ENCODE results near the gene HSD17B12. TPM values are rescaled to one million over a fixed set of nuclear protein-coding genes. Genes with fewer than 3 reads are reported as not detected.
"Not testable (repeated sequence)": the region's sequence is repeated elsewhere in the genome, so short reads cannot be mapped to it uniquely, and the experiment has no call there.

Gene HSD17B12
- polyA plus RNA-seq, 1 donor (not counting 4 experiments of a cell fraction or from before 2014, with no cell fraction given) = 105 TPM

DNA sequence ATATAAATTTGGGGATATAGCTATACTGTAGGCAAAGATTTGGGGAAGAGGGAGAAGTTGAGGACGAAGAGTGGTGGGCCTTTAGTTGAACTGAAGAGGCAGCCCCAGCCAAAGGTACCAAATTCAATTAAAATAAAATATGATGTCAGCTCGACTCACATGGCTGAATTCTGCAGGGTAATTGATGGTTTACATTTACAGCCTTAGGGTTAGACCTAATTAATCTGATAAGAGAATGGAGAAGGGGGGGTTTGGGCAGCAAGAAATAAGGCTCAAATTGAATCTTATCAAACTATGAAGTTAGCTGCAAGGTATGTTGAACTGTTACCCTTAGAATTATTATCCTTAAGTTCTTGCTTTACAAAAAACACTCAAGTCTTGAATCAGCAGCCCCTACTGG, 3.6 kb upstream of the HSD17B12 start:
- no peaks in the 10 kb centered on the region for H3K9me3 ChIP-seq (ENCODE audit: control insufficient read depth, low read depth, low read length)
- FAIRE-seq = no peak
- dilution Hi-C loops (cut with MboI; ENCODE audit: extremely low pct_ligation_motif_present, low sequenced_read_pairs) = no loop called here
- H3K79me2 ChIP-seq (ENCODE audit: control insufficient read depth, insufficient read depth, low read length) = peaks cover 11% of the 10 kb centered on the region
- no peak overlapping the region for H3K4me3 ChIP-seq (ENCODE audit: control insufficient read depth in 2 of 3, extremely low read depth in 1 of 3, insufficient read depth in 2 of 3, low read depth in 1 of 3, low read length in 3 of 3)
- no peak overlapping the region for H3K9ac ChIP-seq (ENCODE audit: control insufficient read depth, extremely low read depth, insufficient read depth, low read length)
- no peaks in the 10 kb centered on the region for H3K36me3 ChIP-seq (ENCODE audit: control insufficient read depth in 2 of 2, extremely low read depth in 1 of 2, insufficient read depth in 2 of 2, low read length in 2 of 2)
- DNase-seq (ENCODE audit: low read depth, low spot score) = no peak
- H3K4me1 ChIP-seq (ENCODE audit: control insufficient read depth, extremely low read depth, insufficient read depth, low read length) = peaks cover 2% of the 10 kb centered on the region
- no peaks in the 10 kb centered on the region for H3K9me1 ChIP-seq (ENCODE audit: control insufficient read depth, extremely low read depth, insufficient read depth, low read length)
- H2AFZ ChIP-seq (ENCODE audit: control insufficient read depth, low read length) = no peak overlapping the region
- no peaks in the 10 kb centered on the region for H4K20me1 ChIP-seq (ENCODE audit: control insufficient read depth, extremely low read depth, insufficient read depth, low read length)
- H3K27ac ChIP-seq (ENCODE audit: control insufficient read depth, insufficient read depth, low read length) = no peak overlapping the region
- TF ChIP-seq EZH2 (IDR thresholded peaks at IDR 0.05; ENCODE audit: low read length) (no peak), CTCF (optimal IDR thresholded peaks at IDR 0.05 in 1 of 3, IDR thresholded peaks at IDR 0.05 in 1 of 3, conservative IDR thresholded peaks at IDR 0.05 in 1 of 3; ENCODE audit: extremely low read depth in 1 of 3, insufficient read depth in 2 of 3, low read length in 3 of 3) (no peak)
- peaks cover 12% of the 10 kb centered on the region for H3K27me3 ChIP-seq (ENCODE audit: control insufficient read depth, extremely low read depth, insufficient read depth, low read length)
- H3K4me2 ChIP-seq (ENCODE audit: control insufficient read depth, extremely low read depth, insufficient read depth, low read depth, low read length) = no peak overlapping the region

- no peak for FAIRE-seq
- Histone ChIP-seq H3K9ac (ENCODE audit: control insufficient read depth, extremely low read depth, insufficient read depth, low read length) (peak overlapping the region; percentile 94), H3K9me1 (ENCODE audit: control insufficient read depth, extremely low read depth, insufficient read depth, low read length) (no peaks in the 10 kb centered on the region), H4K20me1 (ENCODE audit: control insufficient read depth, extremely low read depth, insufficient read depth, low read length) (no peaks in the 10 kb centered on the region), H3K27ac (ENCODE audit: control insufficient read depth, insufficient read depth, low read length) (peak overlapping the region; percentile 98), H3K36me3 (ENCODE audit: control insufficient read depth in 2 of 2, extremely low read depth in 1 of 2, insufficient read depth in 2 of 2, low read length in 2 of 2) (peaks cover 0 to 3% of the 10 kb centered on the region in 2 experiments), H3K27me3 (ENCODE audit: control insufficient read depth, extremely low read depth, insufficient read depth, low read length) (no peaks in the 10 kb centered on the region), H3K9me3 (ENCODE audit: control insufficient read depth, low read depth, low read length) (no peaks in the 10 kb centered on the region), H3K4me3 (ENCODE audit: control insufficient read depth in 2 of 3, extremely low read depth in 1 of 3, insufficient read depth in 2 of 3, low read depth in 1 of 3, low read length in 3 of 3) (peak overlapping the region; percentile 83 to 88 (median 88)), H3K79me2 (ENCODE audit: control insufficient read depth, insufficient read depth, low read length) (peaks cover 54% of the 10 kb centered on the region), H2AFZ (ENCODE audit: control insufficient read depth, low read length) (peak overlapping the region; percentile 43), H3K4me1 (ENCODE audit: control insufficient read depth, extremely low read depth, insufficient read depth, low read length) (peaks cover 27% of the 10 kb centered on the region), H3K4me2 (ENCODE audit: control insufficient read depth, extremely low read depth, insufficient read depth, low read depth, low read length) (peak overlapping the region; percentile 97)
- DNase-seq (ENCODE audit: low read depth, low spot score) = no peak
- dilution Hi-C loops (cut with MboI; ENCODE audit: extremely low pct_ligation_motif_present, low sequenced_read_pairs) = no loop called here
- TF ChIP-seq EZH2 (IDR thresholded peaks at IDR 0.05; ENCODE audit: low read length) (no peak), CTCF (optimal IDR thresholded peaks at IDR 0.05 in 1 of 3, IDR thresholded peaks at IDR 0.05 in 1 of 3, conservative IDR thresholded peaks at IDR 0.05 in 1 of 3; ENCODE audit: extremely low read depth in 1 of 3, insufficient read depth in 2 of 3, low read length in 3 of 3) (no peak)
These were observed 934 bp downstream of the HSD17B12 start for GRCh38 chr11:43681401-43681942.

DNA sequence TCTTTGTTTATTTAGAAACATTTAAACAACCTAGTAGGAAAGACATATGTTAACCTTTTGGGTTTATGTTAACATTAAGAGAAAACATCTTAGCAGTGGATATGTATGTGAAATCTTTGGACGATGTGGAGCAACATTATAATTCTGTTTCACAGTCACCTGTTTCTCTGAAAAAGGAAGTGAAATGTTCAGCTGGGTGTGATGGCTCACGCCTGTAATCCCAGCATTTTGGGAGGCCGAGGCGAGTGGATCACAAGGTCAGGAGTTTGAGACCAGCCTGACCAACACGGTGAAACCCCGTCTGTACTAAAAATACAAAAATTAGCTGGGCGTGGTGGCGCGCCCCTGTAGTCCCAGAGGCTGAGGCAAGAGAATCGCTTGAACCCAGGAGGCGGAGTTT, 1.5 kb downstream of the HSD17B12 start:
- H3K9me1 ChIP-seq (ENCODE audit: control insufficient read depth, extremely low read depth, insufficient read depth, low read length); H3K36me3 ChIP-seq (ENCODE audit: control insufficient read depth in 2 of 2, extremely low read depth in 1 of 2, insufficient read depth in 2 of 2, low read length in 2 of 2); H3K27me3 ChIP-seq (ENCODE audit: control insufficient read depth, extremely low read depth, insufficient read depth, low read length); H4K20me1 ChIP-seq (ENCODE audit: control insufficient read depth, extremely low read depth, insufficient read depth, low read length); H3K9me3 ChIP-seq (ENCODE audit: control insufficient read depth, low read depth, low read length); FAIRE-seq; DNase-seq (ENCODE audit: low read depth, low spot score); dilution Hi-C loops (cut with MboI; ENCODE audit: extremely low pct_ligation_motif_present, low sequenced_read_pairs); H2AFZ ChIP-seq (ENCODE audit: control insufficient read depth, low read length): not testable (repeated sequence)
- peak overlapping the region; percentile 97 for H3K4me2 ChIP-seq (ENCODE audit: control insufficient read depth, extremely low read depth, insufficient read depth, low read depth, low read length)
- H3K4me3 ChIP-seq (ENCODE audit: control insufficient read depth in 2 of 3, extremely low read depth in 1 of 3, insufficient read depth in 2 of 3, low read depth in 1 of 3, low read length in 3 of 3) = peak overlapping the region; percentile 83 to 88 (median 88)
- peak overlapping the region; percentile 94 for H3K9ac ChIP-seq (ENCODE audit: control insufficient read depth, extremely low read depth, insufficient read depth, low read length)
- peaks cover 59% of the 10 kb centered on the region for H3K79me2 ChIP-seq (ENCODE audit: control insufficient read depth, insufficient read depth, low read length)
- H3K4me1 ChIP-seq (ENCODE audit: control insufficient read depth, extremely low read depth, insufficient read depth, low read length) = peaks cover 33% of the 10 kb centered on the region
- H3K27ac ChIP-seq (ENCODE audit: control insufficient read depth, insufficient read depth, low read length) = peak overlapping the region; percentile 98

Data from keratinocyte (primary cell).